Nucleus accumbens (tissue), 56 donors: ENCODE data around the gene GAK.

ENCODE experiments used
- DNase-seq, 56 donors: peaks; one replicate each; lab custom pipeline; 2025; lab: John Stamatoyannopoulos, UW

Gene GAK

GRCh38 chr4:856225-856901 lies 75.8 kb downstream of the GAK start:
- DNase-seq, result no peak

- no peak for DNase-seq
These were observed 76.3 kb downstream of the GAK start for GRCh38 chr4:855880-856224.

GRCh38 chr4:854356-854755 lies 77.8 kb downstream of the GAK start:
- DNase-seq, result no peak

GRCh38 chr4:853416-853781 lies 78.7 kb downstream of the GAK start:
- no peak for DNase-seq

- no peak for DNase-seq
These were observed 80.2 kb downstream of the GAK start for GRCh38 chr4:851701-852430.

- no peak for DNase-seq
These were observed 81.7 kb downstream of the GAK start for GRCh38 chr4:850323-850945.

GRCh38 chr4:849478-850175 lies 82.5 kb downstream of the GAK start:
- DNase-seq, result no peak

- no peak for DNase-seq
These were observed 83.2 kb downstream of the GAK start for GRCh38 chr4:848803-849477.

GRCh38 chr4:848307-848691 lies 83.8 kb downstream of the GAK start:
- DNase-seq, result no peak

GRCh38 chr4:845836-846251 lies 86.3 kb downstream of the GAK start:
- no peak for DNase-seq

GRCh38 chr4:845233-845835 lies 86.8 kb downstream of the GAK start:
- DNase-seq, result no peak

GRCh38 chr4:844752-845232 lies 87.3 kb downstream of the GAK start:
- DNase-seq, result no peak

GRCh38 chr4:839675-840443 lies 92.3 kb downstream of the GAK start:
- no peak for DNase-seq

- DNase-seq, result no peak
These were observed 94.3 kb downstream of the GAK start for GRCh38 chr4:837772-838171.

- no peak for DNase-seq
These were observed 95.3 kb downstream of the GAK start for GRCh38 chr4:836750-837301.

- no peak for DNase-seq
These were observed 96.1 kb downstream of the GAK start for GRCh38 chr4:836003-836511.

- DNase-seq, result no peak
These were observed 96.7 kb downstream of the GAK start for GRCh38 chr4:835148-836002.
